Activated CD4-positive, CD25-positive, alpha-beta regulatory T cell treated with anti-CD3 and anti-CD28 coated beads, Interleukin-2, amount 50 U/mL, for 72 hours (primary cell): ENCODE data around the gene ESM1.

ENCODE experiments used
- DNase-seq: peaks from one replicate; pipeline ENCODE4 v3.0.0; 2021

ESM1 gene

GRCh38 chr5:54975701-54976100 is 9.7 kb downstream of the ESM1 start:
- DNase-seq, result no peak

GRCh38 chr5:54969856-54970828 is 15.3 kb downstream of the ESM1 start:
- DNase-seq, result no peak

DNA sequence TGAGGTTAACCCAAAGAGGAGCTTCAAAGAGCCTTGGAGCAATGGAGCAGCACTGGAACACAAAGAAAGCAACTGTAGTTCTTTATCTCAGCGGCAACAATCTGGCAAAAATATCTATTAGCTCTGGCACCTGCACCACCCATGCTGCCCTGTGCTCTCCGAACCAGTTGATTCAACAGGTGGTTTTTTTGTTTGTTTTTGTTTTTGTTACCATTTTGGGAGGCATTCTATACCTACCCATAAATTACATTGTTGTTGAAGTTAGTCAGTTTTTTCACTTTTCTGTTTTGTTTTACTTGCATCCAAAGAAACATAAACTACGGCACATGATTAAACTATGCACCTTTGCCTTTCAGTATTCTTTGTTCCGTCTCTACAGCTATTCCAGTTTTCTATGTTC is 16.2 kb downstream of the ESM1 start:
- DNase-seq, result no peak

DNA sequence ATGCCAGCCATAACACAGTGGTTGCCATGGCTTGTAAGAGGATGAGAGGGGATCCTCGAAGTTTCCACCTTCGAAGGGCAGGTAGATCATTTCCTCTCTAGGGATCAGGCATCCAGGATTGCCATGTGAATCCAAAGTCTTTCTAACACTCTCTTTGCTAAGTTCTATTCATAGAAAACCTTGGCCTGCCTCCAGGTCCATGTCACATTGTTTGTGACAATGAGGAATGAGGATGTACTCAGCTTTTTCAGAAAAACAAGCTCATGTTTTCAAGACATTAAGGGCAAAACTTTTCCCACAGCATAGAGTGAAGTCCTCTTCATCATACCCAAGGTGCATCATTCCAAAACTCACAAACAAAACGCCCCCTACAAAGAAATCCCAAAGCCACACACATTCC is 19.6 kb downstream of the ESM1 start:
- no peak for DNase-seq

DNA sequence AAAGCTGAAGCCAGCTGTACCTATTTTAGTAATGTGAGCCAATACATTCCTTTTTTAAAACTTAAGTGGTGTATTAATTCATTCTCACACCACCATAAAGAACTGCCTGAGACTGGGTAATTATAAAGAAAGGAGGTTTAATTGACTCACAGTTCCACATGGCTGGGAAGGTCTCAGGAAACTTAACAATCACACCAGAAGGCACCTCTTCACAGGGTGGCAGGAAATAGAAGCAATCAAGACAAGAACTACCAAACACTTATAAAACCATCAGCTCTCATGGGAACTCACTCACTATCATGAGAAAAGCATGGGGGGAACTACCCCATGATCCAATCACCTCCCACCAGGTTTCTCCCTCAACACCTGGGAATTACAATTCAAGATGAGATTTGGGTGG is 21.0 kb downstream of the ESM1 start:
- DNase-seq, result no peak

GRCh38 chr5:54959673-54960418 is 25.5 kb downstream of the ESM1 start:
- DNase-seq, result no peak

DNA sequence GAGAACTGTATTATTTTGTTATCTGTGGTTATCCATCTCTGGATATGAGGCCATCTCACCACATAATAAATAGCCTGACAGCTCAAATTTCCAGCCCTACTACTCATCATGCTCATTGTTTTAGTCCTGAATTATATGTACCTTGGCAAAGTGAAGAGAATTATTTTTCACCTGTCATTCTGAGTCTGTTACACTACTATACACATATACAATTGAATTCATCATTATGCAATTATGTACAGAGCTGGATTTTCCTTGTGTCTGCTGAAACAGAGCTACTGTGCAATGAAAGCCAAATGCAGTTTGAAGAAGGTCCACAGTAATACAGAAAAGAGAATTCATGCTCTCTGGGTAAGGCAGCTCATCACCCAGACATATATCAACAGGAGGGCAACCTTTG is 28.5 kb downstream of the ESM1 start:
- no peak for DNase-seq

DNA sequence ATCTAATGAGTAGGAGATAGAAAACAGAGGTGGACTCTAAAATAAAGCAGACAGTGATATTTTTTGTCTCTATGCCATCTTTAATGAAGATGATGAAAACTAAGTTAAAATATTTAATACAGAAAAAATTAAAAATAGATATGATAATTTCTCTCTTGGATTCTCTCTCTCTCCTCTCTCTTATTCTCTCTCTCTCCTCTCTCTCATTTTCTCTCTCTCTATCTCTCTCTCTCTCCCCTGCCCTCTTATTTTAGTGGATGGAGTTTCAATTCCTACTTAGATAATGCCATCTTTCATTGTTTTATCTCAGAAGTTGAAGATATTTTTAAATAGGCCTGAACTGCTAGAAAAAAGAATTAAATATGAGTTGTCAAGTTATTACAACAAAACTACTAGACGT is 38.2 kb downstream of the ESM1 start:
- no peak for DNase-seq

GRCh38 chr5:54946306-54946819 is 39.0 kb downstream of the ESM1 start:
- DNase-seq, result no peak

- DNase-seq, result no peak
Observed at GRCh38 chr5:54944364-54944763, 41.0 kb downstream of the ESM1 start.

DNA sequence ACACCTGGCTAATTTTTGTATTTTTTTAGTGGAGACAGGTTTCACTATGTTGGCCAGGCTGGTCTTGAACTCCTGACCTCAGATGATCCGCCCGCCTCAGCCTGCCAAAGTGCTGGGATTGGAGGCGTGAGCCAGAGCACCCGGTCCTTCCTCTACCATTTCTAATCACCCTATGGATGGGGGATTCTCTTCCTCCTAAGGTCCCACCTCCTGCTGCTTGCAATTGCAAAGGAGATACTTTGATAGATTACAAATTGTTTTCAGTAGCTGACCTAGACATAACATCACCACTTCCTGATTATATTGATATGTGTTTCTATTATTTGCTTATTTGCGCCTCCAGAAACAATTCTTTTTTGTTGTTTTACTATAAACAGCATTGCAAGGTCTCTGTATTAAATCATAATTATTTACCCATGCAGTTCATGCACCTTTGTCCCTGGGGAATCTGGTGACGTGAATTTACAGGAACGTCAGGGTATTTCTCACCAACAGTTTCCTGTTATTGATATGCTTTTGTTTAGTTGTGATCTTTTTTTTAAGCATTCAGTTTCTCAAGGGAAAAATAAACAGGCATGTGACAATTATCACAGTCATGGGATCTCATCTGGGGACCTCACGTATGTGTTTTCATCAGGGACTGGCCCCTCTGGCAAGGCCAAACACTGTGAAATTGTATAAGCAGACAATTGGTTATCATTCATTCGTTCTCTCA is 43.2 kb downstream of the ESM1 start:
- DNase-seq, result no peak

- DNase-seq, result no peak
Observed at GRCh38 chr5:54936201-54936600, 49.2 kb downstream of the ESM1 start.

DNA sequence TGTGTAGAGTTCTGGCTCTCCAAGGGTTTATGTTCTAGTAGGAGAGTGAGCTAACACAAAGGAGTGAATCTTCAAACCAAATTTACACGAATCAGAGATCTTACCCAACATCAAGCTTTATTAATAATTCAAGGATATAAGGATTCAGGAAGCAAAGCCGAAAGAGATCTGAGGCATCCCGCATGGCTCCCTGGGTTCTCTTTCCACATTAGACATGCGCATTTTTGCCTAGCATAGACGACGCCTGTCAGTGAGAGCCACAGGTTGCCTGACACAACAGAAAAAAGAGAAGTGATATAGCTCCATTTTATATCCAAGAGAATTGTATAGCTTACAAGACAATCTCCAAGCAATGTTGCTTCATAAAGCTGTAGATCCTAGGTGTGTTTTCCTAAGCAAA is 52.6 kb downstream of the ESM1 start:
- no peak for DNase-seq

DNA sequence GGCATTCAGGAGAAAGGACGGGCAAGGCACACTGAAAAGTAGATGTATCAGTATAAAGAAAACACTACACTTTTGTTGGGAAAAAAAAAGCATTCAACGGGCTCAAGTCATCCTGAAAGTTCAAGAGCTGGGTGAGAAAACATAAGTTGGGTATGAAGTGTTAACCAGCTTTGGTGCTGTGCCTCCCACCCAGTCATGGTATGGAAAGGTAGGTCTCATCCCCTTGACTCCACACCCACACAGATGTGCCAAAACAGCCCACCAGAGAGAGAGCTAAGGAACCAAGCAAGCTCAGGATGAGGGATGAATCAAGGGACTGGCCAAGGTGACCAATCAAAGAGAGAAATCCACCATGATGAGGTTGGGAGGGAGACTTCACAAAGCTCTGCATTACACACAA is 54.7 kb downstream of the ESM1 start:
- DNase-seq, result no peak
